Neutrophil (primary cell): ENCODE data around the gene SQSTM1.

Source experiments
- H3K27ac ChIP-seq: fragments of 200-600 bp; sonication (generic); 2 replicates; pipeline ENCODE4 v1.5.1; 2016; ENCODE audit warnings: mild to moderate bottlenecking, moderate library complexity
- H3K27me3 ChIP-seq: fragments of 200-600 bp; sonication (generic); 2 replicates; pipeline ENCODE4 v1.6.0; 2016; ENCODE audit warnings: mild to moderate bottlenecking
- H3K36me3 ChIP-seq: fragments of 200-600 bp; sonication (generic); 2 replicates; pipeline ENCODE4 v1.5.1; 2017
- H3K4me1 ChIP-seq, 2 experiments: fragments of 200-600 bp in 1 of 2; sonication (generic) in 1 of 2; 1 replicate in 1 of 2; 2 replicates in 1 of 2; pipeline versions ENCODE4 v1.5.1 to v1.6.1; 2013 to 2016; ENCODE audit warnings: low read depth in 1 of 2, low read length in 1 of 2, mild to moderate bottlenecking in 1 of 2, moderate library complexity in 1 of 2; ENCODE audit not compliant: control insufficient read depth in 1 of 2, insufficient read depth in 1 of 2
- H3K4me3 ChIP-seq, 2 experiments: fragments of 200-600 bp in 1 of 2; sonication (generic) in 1 of 2; 1 replicate in 1 of 2; 2 replicates in 1 of 2; pipeline ENCODE4 v1.5.1; 2013 to 2016; ENCODE audit warnings: low read depth in 1 of 2, low read length in 1 of 2, mild to moderate bottlenecking in 1 of 2, moderate library complexity in 1 of 2
- H3K9me3 ChIP-seq: fragments of 200-600 bp; sonication (generic); 2 replicates; pipeline ENCODE4 v1.5.1; 2016
- TF ChIP-seq, protein P1 (sequence below): fragments of 200-600 bp; sonication (generic); IDR thresholded peaks from 2 replicates; pipeline ENCODE4 v1.5.1; 2016; ENCODE audit warnings: antibody characterized with exemption

Gene SQSTM1

GRCh38 chr5:179801304-179802206, 19.1 kb upstream of the SQSTM1 start:
- H3K9me3 ChIP-seq, result no peaks in the 10 kb centered on the region
- peak overlapping the region; percentile 18 for H3K27ac ChIP-seq
- no peaks in the 10 kb centered on the region for H3K27me3 ChIP-seq
- H3K36me3 ChIP-seq, result peaks cover 42% of the 10 kb centered on the region
- TF ChIP-seq, protein P1, sequence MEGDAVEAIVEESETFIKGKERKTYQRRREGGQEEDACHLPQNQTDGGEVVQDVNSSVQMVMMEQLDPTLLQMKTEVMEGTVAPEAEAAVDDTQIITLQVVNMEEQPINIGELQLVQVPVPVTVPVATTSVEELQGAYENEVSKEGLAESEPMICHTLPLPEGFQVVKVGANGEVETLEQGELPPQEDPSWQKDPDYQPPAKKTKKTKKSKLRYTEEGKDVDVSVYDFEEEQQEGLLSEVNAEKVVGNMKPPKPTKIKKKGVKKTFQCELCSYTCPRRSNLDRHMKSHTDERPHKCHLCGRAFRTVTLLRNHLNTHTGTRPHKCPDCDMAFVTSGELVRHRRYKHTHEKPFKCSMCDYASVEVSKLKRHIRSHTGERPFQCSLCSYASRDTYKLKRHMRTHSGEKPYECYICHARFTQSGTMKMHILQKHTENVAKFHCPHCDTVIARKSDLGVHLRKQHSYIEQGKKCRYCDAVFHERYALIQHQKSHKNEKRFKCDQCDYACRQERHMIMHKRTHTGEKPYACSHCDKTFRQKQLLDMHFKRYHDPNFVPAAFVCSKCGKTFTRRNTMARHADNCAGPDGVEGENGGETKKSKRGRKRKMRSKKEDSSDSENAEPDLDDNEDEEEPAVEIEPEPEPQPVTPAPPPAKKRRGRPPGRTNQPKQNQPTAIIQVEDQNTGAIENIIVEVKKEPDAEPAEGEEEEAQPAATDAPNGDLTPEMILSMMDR, result peak; percentile 69
- no peak overlapping the region for H3K4me3 ChIP-seq
- H3K4me1 ChIP-seq, result peaks cover 43 to 51% of the 10 kb centered on the region in 2 experiments

- no peak overlapping the region for H3K4me3 ChIP-seq
- TF ChIP-seq, protein P1, result no peak
- peaks cover 40 to 49% of the 10 kb centered on the region in 2 experiments for H3K4me1 ChIP-seq
- peak overlapping the region; percentile 90 for H3K27ac ChIP-seq
- H3K36me3 ChIP-seq, result peaks cover 39% of the 10 kb centered on the region
- no peaks in the 10 kb centered on the region for H3K27me3 ChIP-seq
- H3K9me3 ChIP-seq, result no peaks in the 10 kb centered on the region
Measured at GRCh38 chr5:179802207-179802883, 18.4 kb upstream of the SQSTM1 start.

GRCh38 chr5:179802950-179803562, 17.6 kb upstream of the SQSTM1 start:
- H3K27me3 ChIP-seq, result no peaks in the 10 kb centered on the region

GRCh38 chr5:179803651-179804554, 16.8 kb upstream of the SQSTM1 start:
- Histone ChIP-seq H3K36me3 (peaks cover 24% of the 10 kb centered on the region), H3K4me3 (peak overlapping the region; percentile 39 to 69), H3K27me3 (no peaks in the 10 kb centered on the region), H3K4me1 (peaks cover 48 to 61% of the 10 kb centered on the region in 2 experiments), H3K27ac (peak overlapping the region; percentile 90), H3K9me3 (no peaks in the 10 kb centered on the region)
- TF ChIP-seq, protein P1, result no peak

More at GRCh38 chr5:179802950-179803562, 17.6 kb upstream of the SQSTM1 start:
- H3K27ac ChIP-seq, result peak overlapping the region; percentile 90
- peak overlapping the region in 1 of 2 experiments; percentile 39 for H3K4me3 ChIP-seq
- peaks cover 46 to 56% of the 10 kb centered on the region in 2 experiments for H3K4me1 ChIP-seq
- peaks cover 32% of the 10 kb centered on the region for H3K36me3 ChIP-seq
- H3K9me3 ChIP-seq, result no peaks in the 10 kb centered on the region
- TF ChIP-seq, protein P1, result no peak

DNA sequence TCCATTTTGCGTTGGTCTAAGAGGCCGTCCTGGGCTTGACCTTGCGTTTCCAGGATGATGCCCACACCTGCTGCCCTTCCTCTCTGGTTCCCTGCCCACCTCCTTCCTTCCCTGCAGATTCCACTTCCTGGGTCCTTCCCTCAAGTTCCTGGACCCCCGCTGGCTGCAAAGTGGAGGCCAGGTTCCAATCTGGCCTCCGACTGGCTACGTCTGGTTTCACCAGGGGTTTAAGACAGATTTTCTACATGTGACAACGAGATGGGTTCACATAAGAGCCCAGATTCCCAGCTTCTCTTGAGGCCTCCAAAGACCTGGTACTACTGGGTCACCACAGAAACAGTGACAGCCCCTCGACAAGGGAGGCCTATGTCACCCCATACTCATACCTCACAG, 16.2 kb upstream of the SQSTM1 start:
- Histone ChIP-seq H3K27ac (peak overlapping the region; percentile 90), H3K4me3 (peak overlapping the region; percentile 69 to 89)

More for the DNA sequence above, 16.2 kb upstream of the SQSTM1 start:
- peaks cover 17% of the 10 kb centered on the region for H3K36me3 ChIP-seq
- H3K4me1 ChIP-seq, result peaks cover 48 to 61% of the 10 kb centered on the region in 2 experiments
- no peaks in the 10 kb centered on the region for H3K27me3 ChIP-seq
- TF ChIP-seq, protein P1, result no peak
- no peaks in the 10 kb centered on the region for H3K9me3 ChIP-seq
